DOHH2 (cell line): ENCODE data around the gene PCSK7.

Experiments used
- H3F3A ChIP-seq: fragments of 200-600 bp; sonication (generic), shearing (Covaris generic); 2 replicates; pipeline ENCODE4 v1.6.0; 2016; ENCODE audit warnings: antibody characterized with exemption, mild to moderate bottlenecking; ENCODE audit not compliant: control insufficient read depth, insufficient read depth
- H3K27ac ChIP-seq: fragments of 200-600 bp; sonication (generic); 2 replicates; pipeline ENCODE4 v1.5.1; 2014; ENCODE audit warnings: low read depth, mild to moderate bottlenecking, low read length, moderate library complexity
- H3K27me3 ChIP-seq: fragments of 200-600 bp; sonication (generic); 2 replicates; pipeline ENCODE4 v1.6.1; 2014; ENCODE audit warnings: mild to moderate bottlenecking, low read length, mixed read lengths; ENCODE audit not compliant: control insufficient read depth
- H3K36me3 ChIP-seq: fragments of 200-600 bp; sonication (generic); 2 replicates; pipeline ENCODE4 v1.6.1; 2014; ENCODE audit warnings: mild to moderate bottlenecking, low read length, moderate library complexity, mixed read lengths; ENCODE audit not compliant: control insufficient read depth
- H3K4me1 ChIP-seq: fragments of 200-600 bp; sonication (generic); 2 replicates; pipeline ENCODE4 v1.6.1; 2014; ENCODE audit warnings: mild to moderate bottlenecking, low read length, mixed read lengths; ENCODE audit not compliant: control insufficient read depth
- H3K4me2 ChIP-seq: fragments of 200-600 bp; sonication (generic); 2 replicates; pipeline ENCODE4 v1.6.0; 2014; ENCODE audit warnings: mild to moderate bottlenecking, low read length, moderate library complexity
- H3K4me3 ChIP-seq: fragments of 200-600 bp; sonication (generic); 2 replicates; pipeline ENCODE4 v1.5.1; 2014; ENCODE audit warnings: mild to moderate bottlenecking, low read length, mixed read lengths
- H3K79me2 ChIP-seq: fragments of 200-600 bp; sonication (generic); 2 replicates; pipeline ENCODE4 v1.6.1; 2014; ENCODE audit warnings: mild to moderate bottlenecking, low read length, mixed read lengths; ENCODE audit not compliant: control insufficient read depth
- H3K9me2 ChIP-seq: fragments of 200-600 bp; sonication (generic); replicated peaks from 2 replicates; pipeline ENCODE4 v1.6.1; 2014; ENCODE audit warnings: mild to moderate bottlenecking, low read length, mixed read lengths; ENCODE audit not compliant: control insufficient read depth
- H3K9me3 ChIP-seq: fragments of 200-600 bp; sonication (generic); 2 replicates; pipeline ENCODE4 v1.6.1; 2014; ENCODE audit warnings: antibody characterized with exemption, low read length, mixed read lengths; ENCODE audit not compliant: control insufficient read depth, insufficient read depth
- H4K20me1 ChIP-seq: fragments of 200-600 bp; sonication (generic); 2 replicates; pipeline ENCODE4 v1.6.0; 2014; ENCODE audit warnings: low read depth, mild to moderate bottlenecking, antibody characterized with exemption, low read length, moderate library complexity; ENCODE audit not compliant: control insufficient read depth, insufficient read depth
- EZH2phosphoT487 ChIP-seq: fragments of 200-600 bp; sonication (generic); IDR thresholded peaks from 2 replicates; pipeline ENCODE4 v1.6.1; 2017; ENCODE audit warnings: borderline replicate concordance, mild to moderate bottlenecking, antibody characterized with exemption, low read length, moderate library complexity, mixed read lengths
- TF ChIP-seq, protein P1 (sequence below): fragments of 200-600 bp; sonication (generic); IDR thresholded peaks from one replicate; pipeline ENCODE4 v1.5.1; 2014; ENCODE audit warnings: antibody characterized with exemption, mild to moderate bottlenecking, low read depth, low read length; ENCODE audit not compliant: poor library complexity, severe bottlenecking

The PCSK7 gene

GRCh38 chr11:117176186-117176585 lies 55.7 kb downstream of the PCSK7 start:
- Histone ChIP-seq H3K79me2 (peaks cover 3% of the 10 kb centered on the region; the same call in 1 of the 2 replicates), H3K9me3 (no peaks in the 10 kb centered on the region), H3K27ac (no peak overlapping the region), H3K4me1 (peaks cover 30% of the 10 kb centered on the region), H3K36me3 (peaks cover 6% of the 10 kb centered on the region; the same call in 1 of the 2 replicates), H4K20me1 (no peaks in the 10 kb centered on the region), H3K4me3 (no peak overlapping the region), H3F3A (peaks cover 9% of the 10 kb centered on the region), H3K27me3 (no peaks in the 10 kb centered on the region), H3K4me2 (no peak overlapping the region), H3K9me2 (no peaks in the 10 kb centered on the region)
- no peak for TF ChIP-seq EZH2phosphoT487
- TF ChIP-seq, protein P1, sequence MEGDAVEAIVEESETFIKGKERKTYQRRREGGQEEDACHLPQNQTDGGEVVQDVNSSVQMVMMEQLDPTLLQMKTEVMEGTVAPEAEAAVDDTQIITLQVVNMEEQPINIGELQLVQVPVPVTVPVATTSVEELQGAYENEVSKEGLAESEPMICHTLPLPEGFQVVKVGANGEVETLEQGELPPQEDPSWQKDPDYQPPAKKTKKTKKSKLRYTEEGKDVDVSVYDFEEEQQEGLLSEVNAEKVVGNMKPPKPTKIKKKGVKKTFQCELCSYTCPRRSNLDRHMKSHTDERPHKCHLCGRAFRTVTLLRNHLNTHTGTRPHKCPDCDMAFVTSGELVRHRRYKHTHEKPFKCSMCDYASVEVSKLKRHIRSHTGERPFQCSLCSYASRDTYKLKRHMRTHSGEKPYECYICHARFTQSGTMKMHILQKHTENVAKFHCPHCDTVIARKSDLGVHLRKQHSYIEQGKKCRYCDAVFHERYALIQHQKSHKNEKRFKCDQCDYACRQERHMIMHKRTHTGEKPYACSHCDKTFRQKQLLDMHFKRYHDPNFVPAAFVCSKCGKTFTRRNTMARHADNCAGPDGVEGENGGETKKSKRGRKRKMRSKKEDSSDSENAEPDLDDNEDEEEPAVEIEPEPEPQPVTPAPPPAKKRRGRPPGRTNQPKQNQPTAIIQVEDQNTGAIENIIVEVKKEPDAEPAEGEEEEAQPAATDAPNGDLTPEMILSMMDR = no peak

GRCh38 chr11:117175781-117176180 lies 56.1 kb downstream of the PCSK7 start:
- no peaks in the 10 kb centered on the region for H3K9me3 ChIP-seq
- no peaks in the 10 kb centered on the region for H3K9me2 ChIP-seq
- H3K4me3 ChIP-seq = no peak overlapping the region
- H3K79me2 ChIP-seq = peaks cover 3% of the 10 kb centered on the region; the same call in 1 of the 2 replicates
- no peaks in the 10 kb centered on the region for H3K27me3 ChIP-seq
- peaks cover 26% of the 10 kb centered on the region for H3K4me1 ChIP-seq
- H4K20me1 ChIP-seq = no peaks in the 10 kb centered on the region
- TF ChIP-seq, protein P1 = no peak
- no peak for TF ChIP-seq EZH2phosphoT487
- peaks cover 10% of the 10 kb centered on the region for H3K36me3 ChIP-seq
- H3K27ac ChIP-seq = no peak overlapping the region
- H3K4me2 ChIP-seq = no peak overlapping the region
- H3F3A ChIP-seq = peaks cover 9% of the 10 kb centered on the region

- peaks cover 3% of the 10 kb centered on the region; the same call in 1 of the 2 replicates for H3K79me2 ChIP-seq
Measured at GRCh38 chr11:117175104-117175503, 56.8 kb downstream of the PCSK7 start.

More at GRCh38 chr11:117175104-117175503, 56.8 kb downstream of the PCSK7 start:
- Histone ChIP-seq H3K27me3 (no peaks in the 10 kb centered on the region), H3K9me3 (no peaks in the 10 kb centered on the region), H4K20me1 (no peaks in the 10 kb centered on the region), H3K4me3 (no peak overlapping the region), H3F3A (peaks cover 9% of the 10 kb centered on the region), H3K36me3 (peaks cover 16% of the 10 kb centered on the region), H3K4me2 (no peak overlapping the region), H3K27ac (no peak overlapping the region), H3K4me1 (peaks cover 19% of the 10 kb centered on the region), H3K9me2 (no peaks in the 10 kb centered on the region)
- TF ChIP-seq, protein P1 = no peak
- TF ChIP-seq EZH2phosphoT487 = no peak
